Activated T-cell treated with anti-CD3 and anti-CD28 coated beads, Interleukin-2, amount 50 U/mL, for 4 hours (primary cell): ENCODE measurements around the gene FGF4. TPM values are rescaled to one million over a fixed set of nuclear protein-coding genes. Genes with fewer than 3 reads are reported as not detected.

ENCODE experiments used
- ATAC-seq, 2 donors: fragments of 200-7000 bp; cut with Tn5 transposase; one replicate each; pipeline ENCODE4 v1.10.0; 2021
- DNase-seq: peaks from one replicate; pipeline ENCODE4 v3.0.0-alpha.2; 2020
- H3K27me3 Mint-ChIP-seq: one replicate; pipeline ENCODE4 v1.8.0; 2021; ENCODE audit warnings: low read depth, mixed read lengths
- H3K36me3 Mint-ChIP-seq: one replicate; pipeline ENCODE4 v1.8.0; 2022; ENCODE audit warnings: mixed read lengths; ENCODE audit not compliant: insufficient read depth
- H3K4me1 Mint-ChIP-seq: one replicate; pipeline ENCODE4 v1.8.0; 2021; ENCODE audit warnings: low read depth, mixed read lengths
- H3K4me3 Mint-ChIP-seq: one replicate; pipeline ENCODE4 v1.8.0; 2021; ENCODE audit warnings: mild to moderate bottlenecking, moderate library complexity, mixed read lengths
- H3K9me3 Mint-ChIP-seq: one replicate; pipeline ENCODE4 v1.8.0; 2021; ENCODE audit warnings: mixed read lengths
- total RNA-seq, 3 donors: library from RNA; stranded (reverse); gene quantifications; one replicate each; pipeline ENCODE4 v1.2.1, GENCODE V29; 2021

Gene FGF4
- not detected for total RNA-seq

GRCh38 chr11:69775163-69775755, at the start of gene FGF4:
Gene FGF4 (minus strand): TSS chr11:69775341. CDS start chr11:69775084, 257 bp downstream.
- Mint-ChIP-seq H3K4me1 (no peaks in the 10 kb centered on the region), H3K36me3 (no peaks in the 10 kb centered on the region), H3K27me3 (peaks cover 41% of the 10 kb centered on the region), H3K4me3 (no peak within 1 kb of the TSS), H3K9me3 (no peaks in the 10 kb centered on the region)
- DNase-seq (no peak), ATAC-seq (no peak)

GRCh38 chr11:69823641-69824265, 48.6 kb upstream of the FGF4 start:
- DNase-seq (no peak), ATAC-seq (no peak)
- no peaks in the 10 kb centered on the region for H3K9me3 Mint-ChIP-seq
- no peaks in the 10 kb centered on the region for H3K4me1 Mint-ChIP-seq
- no peak overlapping the region for H3K4me3 Mint-ChIP-seq
- H3K36me3 Mint-ChIP-seq: no peaks in the 10 kb centered on the region
- H3K27me3 Mint-ChIP-seq: peaks cover 34% of the 10 kb centered on the region

GRCh38 chr11:69822676-69823494, 47.7 kb upstream of the FGF4 start:
- ATAC-seq (no peak), DNase-seq (no peak)
- Mint-ChIP-seq H3K4me1 (no peaks in the 10 kb centered on the region), H3K4me3 (no peak overlapping the region), H3K27me3 (peaks cover 36% of the 10 kb centered on the region), H3K9me3 (no peaks in the 10 kb centered on the region), H3K36me3 (no peaks in the 10 kb centered on the region)

- H3K4me3 Mint-ChIP-seq: no peak overlapping the region
- peaks cover 39% of the 10 kb centered on the region for H3K27me3 Mint-ChIP-seq
- no peaks in the 10 kb centered on the region for H3K9me3 Mint-ChIP-seq
- ATAC-seq (no peak), DNase-seq (no peak)
- H3K4me1 Mint-ChIP-seq: no peaks in the 10 kb centered on the region
- no peaks in the 10 kb centered on the region for H3K36me3 Mint-ChIP-seq
Measured at GRCh38 chr11:69821511-69822040, 46.4 kb upstream of the FGF4 start.

- Mint-ChIP-seq H3K36me3 (no peaks in the 10 kb centered on the region), H3K4me3 (no peak overlapping the region), H3K27me3 (peaks cover 46% of the 10 kb centered on the region), H3K9me3 (no peaks in the 10 kb centered on the region), H3K4me1 (no peaks in the 10 kb centered on the region)
- DNase-seq: no peak
- no peak for ATAC-seq
Measured at GRCh38 chr11:69820441-69820840, 45.3 kb upstream of the FGF4 start.

- Mint-ChIP-seq H3K4me1 (no peaks in the 10 kb centered on the region), H3K27me3 (peaks cover 46% of the 10 kb centered on the region), H3K4me3 (no peak overlapping the region), H3K36me3 (no peaks in the 10 kb centered on the region), H3K9me3 (no peaks in the 10 kb centered on the region)
- ATAC-seq (no peak), DNase-seq (no peak)
Measured at GRCh38 chr11:69819541-69820070, 44.5 kb upstream of the FGF4 start.

- H3K4me3 Mint-ChIP-seq: no peak within 1 kb of the TSS
- DNase-seq (no peak), ATAC-seq (no peak)
- H3K4me1 Mint-ChIP-seq: no peaks in the 10 kb centered on the region
- H3K27me3 Mint-ChIP-seq: peaks cover 45% of the 10 kb centered on the region
- H3K36me3 Mint-ChIP-seq: no peaks in the 10 kb centered on the region
- no peaks in the 10 kb centered on the region for H3K9me3 Mint-ChIP-seq
Measured at GRCh38 chr11:69818603-69819441, 43.7 kb upstream of the FGF4 start, which contains the start of gene FGF3. Gene FGF3 (minus strand): TSS chr11:69819416. CDS start chr11:69818933, 483 bp downstream.

- H3K27me3 Mint-ChIP-seq: peaks cover 44% of the 10 kb centered on the region
- no peaks in the 10 kb centered on the region for H3K9me3 Mint-ChIP-seq
- H3K36me3 Mint-ChIP-seq: no peaks in the 10 kb centered on the region
- H3K4me3 Mint-ChIP-seq: no peak overlapping the region
- H3K4me1 Mint-ChIP-seq: no peaks in the 10 kb centered on the region
- ATAC-seq (no peak), DNase-seq (no peak)
Measured at GRCh38 chr11:69818231-69818602, 43.1 kb upstream of the FGF4 start.

GRCh38 chr11:69817265-69818230, 42.4 kb upstream of the FGF4 start:
- Mint-ChIP-seq H3K9me3 (no peaks in the 10 kb centered on the region), H3K4me3 (no peak overlapping the region), H3K36me3 (no peaks in the 10 kb centered on the region), H3K27me3 (peaks cover 42% of the 10 kb centered on the region), H3K4me1 (no peaks in the 10 kb centered on the region)
- DNase-seq (no peak), ATAC-seq (no peak)

GRCh38 chr11:69816671-69817070, 41.5 kb upstream of the FGF4 start:
- DNase-seq: no peak
- H3K4me3 Mint-ChIP-seq: no peak overlapping the region
- no peak for ATAC-seq
- H3K9me3 Mint-ChIP-seq: no peaks in the 10 kb centered on the region
- peaks cover 38% of the 10 kb centered on the region for H3K27me3 Mint-ChIP-seq
- no peaks in the 10 kb centered on the region for H3K36me3 Mint-ChIP-seq
- H3K4me1 Mint-ChIP-seq: no peaks in the 10 kb centered on the region

- no peak overlapping the region for H3K4me3 Mint-ChIP-seq
- H3K27me3 Mint-ChIP-seq: peaks cover 38% of the 10 kb centered on the region
- H3K4me1 Mint-ChIP-seq: no peaks in the 10 kb centered on the region
- no peak for DNase-seq
- H3K9me3 Mint-ChIP-seq: no peaks in the 10 kb centered on the region
- ATAC-seq: no peak
- no peaks in the 10 kb centered on the region for H3K36me3 Mint-ChIP-seq
Measured at GRCh38 chr11:69815973-69816372, 40.8 kb upstream of the FGF4 start.

GRCh38 chr11:69814902-69815301, 39.8 kb upstream of the FGF4 start:
- peaks cover 31% of the 10 kb centered on the region for H3K27me3 Mint-ChIP-seq
- H3K4me1 Mint-ChIP-seq: no peaks in the 10 kb centered on the region
- H3K9me3 Mint-ChIP-seq: no peaks in the 10 kb centered on the region
- no peak for ATAC-seq
- no peak for DNase-seq
- H3K4me3 Mint-ChIP-seq: no peak overlapping the region
- H3K36me3 Mint-ChIP-seq: no peaks in the 10 kb centered on the region

- no peaks in the 10 kb centered on the region for H3K4me1 Mint-ChIP-seq
- no peak overlapping the region for H3K4me3 Mint-ChIP-seq
- ATAC-seq (no peak), DNase-seq (no peak)
- H3K36me3 Mint-ChIP-seq: no peaks in the 10 kb centered on the region
- H3K27me3 Mint-ChIP-seq: peaks cover 29% of the 10 kb centered on the region
- no peaks in the 10 kb centered on the region for H3K9me3 Mint-ChIP-seq
Measured at GRCh38 chr11:69814411-69814810, 39.3 kb upstream of the FGF4 start.
